Measurements from ENCODE around the gene YY1. TPM values are rescaled to one million over a fixed set of nuclear protein-coding genes. Genes with fewer than 3 reads are reported as not detected.

The YY1 gene
- polyA plus RNA-seq, 3 donors: 13.3 to 35.2 (median 15.7) TPM

DNA sequence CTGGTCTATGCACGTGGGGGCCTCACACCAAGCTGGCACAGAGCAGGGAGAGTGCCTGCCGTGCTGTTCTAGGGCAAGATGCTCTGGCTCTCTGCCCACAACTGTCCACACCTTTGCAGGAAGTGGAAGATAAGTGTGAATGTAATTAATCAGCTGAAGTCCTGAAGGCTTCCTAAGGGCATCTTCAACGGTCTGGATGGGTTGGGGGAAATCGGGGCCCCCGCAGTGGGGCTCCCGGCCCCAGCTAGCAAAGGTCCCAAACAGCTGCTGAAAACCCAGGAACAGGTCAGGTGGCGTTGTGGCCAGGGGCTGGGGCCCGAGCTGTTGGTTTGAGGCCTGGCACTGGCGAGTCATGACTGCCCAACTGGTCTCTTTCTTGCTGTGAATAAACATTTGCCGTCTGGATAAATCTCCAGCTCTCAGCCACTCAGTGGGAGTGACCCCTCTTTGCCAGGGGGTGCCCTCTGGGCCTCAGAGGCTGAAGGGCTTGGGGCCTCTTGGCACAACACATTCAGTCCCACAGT lies 74.0 kb downstream of the YY1 start:
- peak overlapping the region; percentile 71 for H2AFZ ChIP-seq (ENCODE audit: insufficient read depth, low read depth, low read length, poor library complexity, severe bottlenecking)
- Mint-ChIP-seq H3K9me3 (peaks cover 0 to 5% (median 0%) of the 10 kb centered on the region in 7 donors), H3K4me3 (peak overlapping the region; percentile 48 to 75), H3K27ac (peak overlapping the region; percentile 64 to 88 (median 79)), H3K27me3 (ENCODE audit: low read depth in 3 of 3) (peaks cover 0 to 12% (median 11%) of the 10 kb centered on the region in 3 donors), H3K4me1 (peaks cover 49% of the 10 kb centered on the region), H3K36me3 (peaks cover 0 to 2% of the 10 kb centered on the region in 2 donors)
- no peak for DNase-seq
- H4K20me1 ChIP-seq (ENCODE audit: insufficient read depth, low read length): no peaks in the 10 kb centered on the region
- H3K4me3 ChIP-seq (replicated peaks in 1 of 3; ENCODE audit: low read depth in 2 of 3, low read length in 3 of 3): no peak overlapping the region
- H3K4me1 ChIP-seq (ENCODE audit: control insufficient read depth in 1 of 2, insufficient read depth in 2 of 2, low read length in 2 of 2): peaks cover 44 to 46% of the 10 kb centered on the region in 2 donors
- H3K79me2 ChIP-seq (ENCODE audit: insufficient read depth, low read length): no peaks in the 10 kb centered on the region
- peak overlapping the region; percentile 66 to 70 for H3K27ac ChIP-seq (ENCODE audit: low read depth in 1 of 2, low read length in 2 of 2)
- no peaks in the 10 kb centered on the region for H3K27me3 ChIP-seq (ENCODE audit: control insufficient read depth in 2 of 2, insufficient read depth in 2 of 2, low read length in 2 of 2)
- intact Hi-C loops (cut with micrococcal nuclease): no loop called here
- TF ChIP-seq, protein P1, sequence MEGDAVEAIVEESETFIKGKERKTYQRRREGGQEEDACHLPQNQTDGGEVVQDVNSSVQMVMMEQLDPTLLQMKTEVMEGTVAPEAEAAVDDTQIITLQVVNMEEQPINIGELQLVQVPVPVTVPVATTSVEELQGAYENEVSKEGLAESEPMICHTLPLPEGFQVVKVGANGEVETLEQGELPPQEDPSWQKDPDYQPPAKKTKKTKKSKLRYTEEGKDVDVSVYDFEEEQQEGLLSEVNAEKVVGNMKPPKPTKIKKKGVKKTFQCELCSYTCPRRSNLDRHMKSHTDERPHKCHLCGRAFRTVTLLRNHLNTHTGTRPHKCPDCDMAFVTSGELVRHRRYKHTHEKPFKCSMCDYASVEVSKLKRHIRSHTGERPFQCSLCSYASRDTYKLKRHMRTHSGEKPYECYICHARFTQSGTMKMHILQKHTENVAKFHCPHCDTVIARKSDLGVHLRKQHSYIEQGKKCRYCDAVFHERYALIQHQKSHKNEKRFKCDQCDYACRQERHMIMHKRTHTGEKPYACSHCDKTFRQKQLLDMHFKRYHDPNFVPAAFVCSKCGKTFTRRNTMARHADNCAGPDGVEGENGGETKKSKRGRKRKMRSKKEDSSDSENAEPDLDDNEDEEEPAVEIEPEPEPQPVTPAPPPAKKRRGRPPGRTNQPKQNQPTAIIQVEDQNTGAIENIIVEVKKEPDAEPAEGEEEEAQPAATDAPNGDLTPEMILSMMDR (IDR thresholded peaks at IDR 0.05): no peak
- no peak overlapping the region for H3K4me2 ChIP-seq (replicated peaks; ENCODE audit: extremely low read depth, low read length, poor library complexity, severe bottlenecking)
- H3K9ac ChIP-seq (ENCODE audit: insufficient read depth, low read length, poor library complexity, severe bottlenecking): no peak overlapping the region
- no peaks in the 10 kb centered on the region for H3K36me3 ChIP-seq (replicated peaks in 1 of 2; ENCODE audit: control insufficient read depth in 1 of 2, insufficient read depth in 2 of 2, low read length in 2 of 2)
- no peaks in the 10 kb centered on the region for H3K9me3 ChIP-seq (replicated peaks in 1 of 2; ENCODE audit: control insufficient read depth in 1 of 2, insufficient read depth in 1 of 2, low read length in 2 of 2)
- WGBS (ENCODE audit: insufficient coverage): 56% methylated on average over 9 of the region's 10 CpGs

DNA sequence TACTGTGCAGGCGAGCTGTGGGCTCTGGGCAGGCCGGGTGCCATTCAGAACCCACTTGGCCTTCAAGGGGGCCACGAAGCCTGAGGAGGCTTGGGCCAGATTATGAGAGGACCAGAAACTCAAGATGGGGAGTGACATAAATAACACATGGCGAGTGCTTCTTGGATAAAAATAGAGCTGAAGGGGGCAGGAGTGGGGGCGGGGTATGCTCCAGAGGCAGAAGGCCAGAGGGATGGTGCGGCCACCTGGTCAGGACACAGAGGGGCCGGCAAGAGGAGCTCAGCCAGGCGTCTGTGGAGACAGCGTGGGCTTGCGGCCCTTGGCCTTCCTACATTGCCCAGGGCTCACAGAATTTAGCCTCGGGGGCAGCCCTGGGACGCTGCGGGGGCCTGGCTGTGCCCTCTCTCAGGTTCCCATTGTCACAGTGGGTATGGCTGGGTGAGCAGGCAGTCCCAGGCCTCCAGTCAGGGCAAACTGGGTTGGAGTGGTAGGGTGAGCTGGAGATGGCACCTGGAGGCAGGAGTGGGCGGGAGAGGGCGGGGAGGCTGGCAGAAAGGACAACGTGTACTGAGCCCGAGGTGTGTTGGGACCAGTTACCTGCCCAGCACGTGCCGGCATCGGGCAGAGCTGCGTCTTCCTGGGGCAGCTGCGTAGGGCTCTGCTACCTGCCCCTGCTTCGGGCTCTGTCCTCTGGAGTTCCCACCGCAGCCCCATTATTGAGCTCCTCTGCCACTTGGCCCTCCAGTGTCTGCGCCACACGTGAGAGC lies 74.7 kb downstream of the YY1 start:
- Mint-ChIP-seq H3K9me3 (peaks cover 0 to 5% (median 0%) of the 10 kb centered on the region in 7 donors), H3K36me3 (peaks cover 0 to under 1% of the 10 kb centered on the region in 2 donors), H3K4me1 (peaks cover 42% of the 10 kb centered on the region), H3K27ac (peak overlapping the region in 1 of 7 donors; percentile 75), H3K4me3 (no peak overlapping the region), H3K27me3 (ENCODE audit: low read depth in 3 of 3) (peaks cover 0 to 10% (median 5%) of the 10 kb centered on the region in 3 donors)
- Histone ChIP-seq H3K4me3 (replicated peaks in 1 of 3; ENCODE audit: low read depth in 2 of 3, low read length in 3 of 3) (no peak overlapping the region), H3K36me3 (replicated peaks in 1 of 2; ENCODE audit: control insufficient read depth in 1 of 2, insufficient read depth in 2 of 2, low read length in 2 of 2) (no peaks in the 10 kb centered on the region), H3K9me3 (replicated peaks in 1 of 2; ENCODE audit: control insufficient read depth in 1 of 2, insufficient read depth in 1 of 2, low read length in 2 of 2) (no peaks in the 10 kb centered on the region), H3K4me1 (ENCODE audit: control insufficient read depth in 1 of 2, insufficient read depth in 2 of 2, low read length in 2 of 2) (peaks cover 40 to 46% of the 10 kb centered on the region in 2 donors), H4K20me1 (ENCODE audit: insufficient read depth, low read length) (no peaks in the 10 kb centered on the region), H3K4me2 (replicated peaks; ENCODE audit: extremely low read depth, low read length, poor library complexity, severe bottlenecking) (no peak overlapping the region), H3K79me2 (ENCODE audit: insufficient read depth, low read length) (no peaks in the 10 kb centered on the region), H3K9ac (ENCODE audit: insufficient read depth, low read length, poor library complexity, severe bottlenecking) (no peak overlapping the region), H3K27me3 (ENCODE audit: control insufficient read depth in 2 of 2, insufficient read depth in 2 of 2, low read length in 2 of 2) (no peaks in the 10 kb centered on the region), H3K27ac (ENCODE audit: low read depth in 1 of 2, low read length in 2 of 2) (no peak overlapping the region), H2AFZ (ENCODE audit: insufficient read depth, low read depth, low read length, poor library complexity, severe bottlenecking) (no peak overlapping the region)
- DNase-seq: no peak
- intact Hi-C loops (cut with micrococcal nuclease): no loop called here
- TF ChIP-seq, protein P1 (IDR thresholded peaks at IDR 0.05): no peak
- 91% methylated on average over 23 of the region's 26 CpGs for WGBS (ENCODE audit: insufficient coverage)

Data from CD14-positive monocyte (primary cell).